ENCODE measurements around the gene XYLT1. TPM values are rescaled to one million over a fixed set of nuclear protein-coding genes. Genes with fewer than 3 reads are reported as not detected.
A peak's percentile ranks its signal among the peaks of the same experiment; 100 is the strongest.

Gene XYLT1
- total RNA-seq, 3 donors from 2014 or later (not counting 1 experiment from before 2014, with no cell fraction given), result 40.9 to 55.5 (median 43.8) TPM

DNA sequence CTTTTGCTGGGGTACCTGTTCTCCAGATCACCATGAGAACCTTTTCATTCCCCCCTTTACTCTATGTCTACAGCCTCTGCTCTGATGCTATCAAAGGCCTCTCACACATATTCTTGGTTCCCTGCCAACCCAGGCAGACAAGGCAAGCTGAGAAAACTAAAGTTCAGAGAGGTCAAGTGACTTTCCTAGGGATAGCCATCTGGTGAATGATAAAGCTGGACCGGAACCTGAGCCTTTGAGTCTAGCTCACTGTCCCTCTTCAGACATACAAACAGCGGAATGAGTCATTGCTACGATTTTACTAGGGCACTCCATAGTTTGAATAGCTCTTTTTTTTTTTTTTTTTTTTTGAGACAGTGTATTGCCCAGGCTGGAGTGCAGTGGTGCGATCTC, 73.3 kb downstream of the XYLT1 start:
- peaks cover 32% of the 10 kb centered on the region in 2 donors for H3K4me1 Mint-ChIP-seq
- no peaks in the 10 kb centered on the region for H3K9me3 Mint-ChIP-seq
- peak in 1 of 2 donors; percentile 64 for DNase-seq
- ATAC-seq, result no peak
- peaks cover 3% of the 10 kb centered on the region for H3K36me3 ChIP-seq (ENCODE audit: control insufficient read depth, insufficient read depth, low read length)
- no peak overlapping the region for H3K4me3 Mint-ChIP-seq
- H3K4me1 ChIP-seq (ENCODE audit: control insufficient read depth, insufficient read depth, low read length), result peaks cover 33% of the 10 kb centered on the region
- H3K27ac ChIP-seq (ENCODE audit: low read length), result peak overlapping the region; percentile 58
- intact Hi-C loops (cut with micrococcal nuclease), result no loop called here
- no peaks in the 10 kb centered on the region for H3K27me3 ChIP-seq (ENCODE audit: control insufficient read depth, insufficient read depth, low read length)
- H3K36me3 Mint-ChIP-seq, result no peaks in the 10 kb centered on the region
- H3K27me3 Mint-ChIP-seq (ENCODE audit: low read depth in 2 of 2), result no peaks in the 10 kb centered on the region
- H3K27ac Mint-ChIP-seq, result peak overlapping the region; percentile 64 to 65
- 95% methylated on average over 3 of the region's 4 CpGs for WGBS (ENCODE audit: insufficient coverage)
- H3K4me3 ChIP-seq (ENCODE audit: low read length), result no peak overlapping the region
- TF ChIP-seq, protein P1, sequence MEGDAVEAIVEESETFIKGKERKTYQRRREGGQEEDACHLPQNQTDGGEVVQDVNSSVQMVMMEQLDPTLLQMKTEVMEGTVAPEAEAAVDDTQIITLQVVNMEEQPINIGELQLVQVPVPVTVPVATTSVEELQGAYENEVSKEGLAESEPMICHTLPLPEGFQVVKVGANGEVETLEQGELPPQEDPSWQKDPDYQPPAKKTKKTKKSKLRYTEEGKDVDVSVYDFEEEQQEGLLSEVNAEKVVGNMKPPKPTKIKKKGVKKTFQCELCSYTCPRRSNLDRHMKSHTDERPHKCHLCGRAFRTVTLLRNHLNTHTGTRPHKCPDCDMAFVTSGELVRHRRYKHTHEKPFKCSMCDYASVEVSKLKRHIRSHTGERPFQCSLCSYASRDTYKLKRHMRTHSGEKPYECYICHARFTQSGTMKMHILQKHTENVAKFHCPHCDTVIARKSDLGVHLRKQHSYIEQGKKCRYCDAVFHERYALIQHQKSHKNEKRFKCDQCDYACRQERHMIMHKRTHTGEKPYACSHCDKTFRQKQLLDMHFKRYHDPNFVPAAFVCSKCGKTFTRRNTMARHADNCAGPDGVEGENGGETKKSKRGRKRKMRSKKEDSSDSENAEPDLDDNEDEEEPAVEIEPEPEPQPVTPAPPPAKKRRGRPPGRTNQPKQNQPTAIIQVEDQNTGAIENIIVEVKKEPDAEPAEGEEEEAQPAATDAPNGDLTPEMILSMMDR (IDR thresholded peaks at IDR 0.05), result no peak
- H3K9me3 ChIP-seq (ENCODE audit: control insufficient read depth, insufficient read depth, low read length), result no peaks in the 10 kb centered on the region

DNA sequence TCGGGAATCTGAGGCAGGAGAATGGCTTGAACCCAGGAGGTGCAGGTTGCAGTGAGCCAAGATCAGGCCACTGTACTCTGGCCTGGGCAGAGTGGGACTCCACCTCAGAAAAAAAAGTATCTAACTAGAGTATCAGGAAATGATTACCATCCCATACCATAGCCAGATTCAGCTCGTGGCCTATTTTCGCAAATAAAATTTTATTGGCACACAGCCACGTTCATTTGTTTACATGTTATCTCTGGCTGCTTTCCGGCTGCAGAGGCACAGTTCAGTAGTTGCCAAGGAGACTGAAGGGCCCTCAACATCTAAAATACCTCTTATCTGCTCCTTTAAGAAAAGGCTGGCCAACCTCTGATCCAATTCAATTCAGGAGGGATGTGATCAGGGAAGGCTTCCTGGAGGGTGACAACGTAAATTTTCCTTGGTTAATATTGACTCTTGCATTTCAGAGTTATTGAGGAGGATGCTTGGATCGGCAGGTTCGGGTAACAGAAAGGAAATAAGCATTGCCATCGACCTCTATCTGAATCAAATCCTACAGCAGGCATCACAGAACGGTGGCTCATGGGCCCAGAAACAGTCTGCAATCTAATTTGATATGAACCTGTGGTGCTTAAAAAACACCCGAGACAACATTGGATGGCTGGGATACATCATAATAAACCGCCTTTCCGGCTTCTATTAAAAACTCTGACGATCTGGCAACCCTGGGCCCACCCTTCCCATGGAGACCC, 73.8 kb downstream of the XYLT1 start:
- Mint-ChIP-seq H3K4me1 (peaks cover 32 to 38% of the 10 kb centered on the region in 2 donors), H3K27ac (peak overlapping the region; percentile 64 to 65), H3K9me3 (no peaks in the 10 kb centered on the region), H3K36me3 (no peaks in the 10 kb centered on the region), H3K4me3 (no peak overlapping the region), H3K27me3 (ENCODE audit: low read depth in 2 of 2) (no peaks in the 10 kb centered on the region)
- no peaks in the 10 kb centered on the region for H3K27me3 ChIP-seq (ENCODE audit: control insufficient read depth, insufficient read depth, low read length)
- H3K9me3 ChIP-seq (ENCODE audit: control insufficient read depth, insufficient read depth, low read length), result no peaks in the 10 kb centered on the region
- DNase-seq, result peak in 1 of 2 donors; percentile 83
- peaks cover 33% of the 10 kb centered on the region for H3K4me1 ChIP-seq (ENCODE audit: control insufficient read depth, insufficient read depth, low read length)
- intact Hi-C loops (cut with micrococcal nuclease), result no loop called here
- H3K27ac ChIP-seq (ENCODE audit: low read length), result peak overlapping the region; percentile 58
- peaks cover 3% of the 10 kb centered on the region for H3K36me3 ChIP-seq (ENCODE audit: control insufficient read depth, insufficient read depth, low read length)
- 77% methylated on average over 14 of the region's 14 CpGs for WGBS (ENCODE audit: insufficient coverage)
- TF ChIP-seq, protein P1 (IDR thresholded peaks at IDR 0.05), result no peak
- no peak overlapping the region for H3K4me3 ChIP-seq (ENCODE audit: low read length)
- ATAC-seq, result peak; percentile 70 to 72 (median 72)

DNA sequence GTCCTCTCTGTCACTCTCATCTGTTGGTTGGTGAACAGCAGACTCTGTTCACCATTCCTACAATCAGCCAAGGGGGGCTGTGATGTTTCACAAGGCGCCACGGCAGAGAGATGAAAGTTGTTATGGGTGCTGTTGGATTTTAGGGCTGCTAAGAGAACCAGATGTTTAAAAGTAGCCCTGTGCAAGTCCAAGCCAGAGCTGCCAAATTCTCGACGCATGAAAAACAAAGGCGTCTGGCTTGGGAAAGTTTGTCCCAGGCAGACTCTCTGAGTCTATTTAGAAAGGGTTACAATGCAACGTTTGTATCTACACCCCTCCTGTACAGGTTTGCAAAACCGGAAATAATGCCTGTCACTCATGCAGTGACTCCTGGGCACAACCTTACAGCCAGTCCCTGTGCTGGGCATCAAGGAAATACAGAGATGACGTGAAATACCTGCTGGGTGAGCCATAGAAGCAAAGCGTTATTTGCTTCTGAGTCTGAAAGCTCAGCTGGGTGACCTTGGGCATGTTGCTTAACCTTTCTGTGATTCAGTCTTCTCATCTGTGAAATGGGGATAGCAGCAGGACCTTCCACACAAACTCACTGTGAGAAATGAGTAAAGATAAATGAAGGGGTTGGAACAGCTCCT, 74.8 kb downstream of the XYLT1 start:
- Histone ChIP-seq H3K36me3 (ENCODE audit: control insufficient read depth, insufficient read depth, low read length) (no peaks in the 10 kb centered on the region), H3K27ac (ENCODE audit: low read length) (peak overlapping the region; percentile 27), H3K27me3 (ENCODE audit: control insufficient read depth, insufficient read depth, low read length) (no peaks in the 10 kb centered on the region), H3K9me3 (ENCODE audit: control insufficient read depth, insufficient read depth, low read length) (no peaks in the 10 kb centered on the region), H3K4me3 (ENCODE audit: low read length) (no peak overlapping the region), H3K4me1 (ENCODE audit: control insufficient read depth, insufficient read depth, low read length) (peaks cover 33% of the 10 kb centered on the region)
- intact Hi-C loops (cut with micrococcal nuclease), result no loop called here
- H3K4me3 Mint-ChIP-seq, result no peak overlapping the region
- H3K4me1 Mint-ChIP-seq, result peaks cover 40 to 47% of the 10 kb centered on the region in 2 donors
- no peak overlapping the region for H3K27ac Mint-ChIP-seq
- ATAC-seq, result no peak
- no peaks in the 10 kb centered on the region for H3K27me3 Mint-ChIP-seq (ENCODE audit: low read depth in 2 of 2)
- TF ChIP-seq, protein P1 (IDR thresholded peaks at IDR 0.05), result no peak
- DNase-seq, result peak in 1 of 2 donors; percentile 17
- no peaks in the 10 kb centered on the region for H3K9me3 Mint-ChIP-seq
- 89% methylated on average over 9 of the region's 9 CpGs for WGBS (ENCODE audit: insufficient coverage)
- H3K36me3 Mint-ChIP-seq, result no peaks in the 10 kb centered on the region

All from natural killer cell (primary cell).